ENCODE measurements around the gene SLC38A1.

DNA sequence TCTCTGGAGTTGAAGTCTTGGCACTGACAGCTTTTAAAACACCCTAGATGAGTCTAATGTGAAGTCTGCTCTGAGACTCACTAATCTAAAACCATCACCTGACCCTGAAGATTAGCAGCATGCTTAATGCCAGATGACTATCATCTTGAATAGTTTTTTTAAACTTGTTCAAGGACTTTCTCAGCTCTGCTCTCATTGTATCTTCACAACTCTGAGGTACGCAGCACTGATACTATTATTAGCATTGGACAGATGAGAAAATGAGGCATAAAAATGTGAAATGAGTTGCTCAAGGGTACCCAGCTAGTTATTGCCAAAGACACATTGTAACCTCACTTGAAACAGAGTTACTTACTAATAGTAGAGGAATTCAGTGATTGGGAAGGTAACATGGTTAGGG lies 4.8 kb downstream of the SLC38A1 start:
- TF ChIP-seq, protein P1, sequence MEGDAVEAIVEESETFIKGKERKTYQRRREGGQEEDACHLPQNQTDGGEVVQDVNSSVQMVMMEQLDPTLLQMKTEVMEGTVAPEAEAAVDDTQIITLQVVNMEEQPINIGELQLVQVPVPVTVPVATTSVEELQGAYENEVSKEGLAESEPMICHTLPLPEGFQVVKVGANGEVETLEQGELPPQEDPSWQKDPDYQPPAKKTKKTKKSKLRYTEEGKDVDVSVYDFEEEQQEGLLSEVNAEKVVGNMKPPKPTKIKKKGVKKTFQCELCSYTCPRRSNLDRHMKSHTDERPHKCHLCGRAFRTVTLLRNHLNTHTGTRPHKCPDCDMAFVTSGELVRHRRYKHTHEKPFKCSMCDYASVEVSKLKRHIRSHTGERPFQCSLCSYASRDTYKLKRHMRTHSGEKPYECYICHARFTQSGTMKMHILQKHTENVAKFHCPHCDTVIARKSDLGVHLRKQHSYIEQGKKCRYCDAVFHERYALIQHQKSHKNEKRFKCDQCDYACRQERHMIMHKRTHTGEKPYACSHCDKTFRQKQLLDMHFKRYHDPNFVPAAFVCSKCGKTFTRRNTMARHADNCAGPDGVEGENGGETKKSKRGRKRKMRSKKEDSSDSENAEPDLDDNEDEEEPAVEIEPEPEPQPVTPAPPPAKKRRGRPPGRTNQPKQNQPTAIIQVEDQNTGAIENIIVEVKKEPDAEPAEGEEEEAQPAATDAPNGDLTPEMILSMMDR (IDR thresholded peaks at IDR 0.05; ENCODE audit: low read length), result no peak
- no peak for TF ChIP-seq EZH2 (IDR thresholded peaks at IDR 0.05; ENCODE audit: borderline replicate concordance, low read length)
